Parathyroid adenoma (tissue), 2 donors: ENCODE results near the gene TSPAN4.

Experiments used
- H2AFZ ChIP-seq: fragments of 300-600 bp; sonication (generic); one replicate; pipeline ENCODE4 v1.7.0; 2017; ENCODE audit warnings: antibody characterized with exemption, mild to moderate bottlenecking
- H3K27ac ChIP-seq: fragments of 300-600 bp; sonication (generic); one replicate; pipeline ENCODE4 v1.7.0; 2017
- H3K27me3 ChIP-seq: fragments of 300-600 bp; sonication (generic); one replicate; pipeline ENCODE4 v1.7.0; 2017; ENCODE audit warnings: low read length; ENCODE audit not compliant: control insufficient read depth, insufficient read depth
- H3K36me3 ChIP-seq: fragments of 300-600 bp; sonication (generic); one replicate; pipeline ENCODE4 v1.7.0; 2017; ENCODE audit warnings: low read length; ENCODE audit not compliant: control insufficient read depth, insufficient read depth
- H3K4me1 ChIP-seq: fragments of 300-600 bp; sonication (generic); one replicate; pipeline ENCODE4 v1.7.0; 2017; ENCODE audit warnings: control low read depth
- H3K4me2 ChIP-seq: fragments of 300-600 bp; sonication (generic); one replicate; pipeline ENCODE4 v1.7.0; 2017; ENCODE audit warnings: low read length
- H3K4me3 ChIP-seq: fragments of 300-600 bp; sonication (generic); one replicate; pipeline ENCODE4 v1.7.0; 2017; ENCODE audit warnings: low read depth, low read length
- H3K79me2 ChIP-seq: fragments of 300-600 bp; sonication (generic); one replicate; pipeline ENCODE4 v1.7.0; 2017; ENCODE audit warnings: control low read depth
- H3K9ac ChIP-seq: fragments of 300-600 bp; sonication (generic); one replicate; pipeline ENCODE4 v1.7.0; 2017; ENCODE audit warnings: mild to moderate bottlenecking
- H3K9me3 ChIP-seq: fragments of 300-600 bp; sonication (generic); one replicate; pipeline ENCODE4 v1.7.0; 2017; ENCODE audit warnings: low read length; ENCODE audit not compliant: control insufficient read depth
- TF ChIP-seq, protein P1 (sequence below): fragments of 300-600 bp; sonication (generic); IDR thresholded peaks from one replicate; pipeline ENCODE4 v1.7.0; 2017; ENCODE audit warnings: antibody characterized with exemption, mild to moderate bottlenecking
- donor health status: primary hyperparathyroidism.

TSPAN4 gene

DNA sequence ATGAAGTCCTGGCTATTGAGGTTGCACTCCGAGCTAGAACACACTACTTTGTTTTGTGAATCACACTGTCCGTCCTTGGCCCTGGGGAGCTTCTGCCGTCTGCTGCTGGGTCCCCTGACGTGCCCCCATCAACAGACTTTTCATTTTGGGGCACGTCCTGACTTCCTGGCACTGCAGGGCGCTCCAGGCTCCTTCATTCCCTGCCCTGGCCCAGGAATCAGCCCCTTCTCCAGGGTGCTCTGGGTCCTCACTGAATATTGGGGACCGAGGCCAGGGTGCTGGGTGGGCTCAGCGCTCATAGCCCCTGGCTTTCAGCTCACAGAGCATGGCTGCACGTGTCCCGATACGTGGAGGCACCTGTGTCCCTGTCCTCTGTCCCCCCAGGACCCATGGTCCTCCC, 22.2 kb downstream of the TSPAN4 start:
- H3K4me3 ChIP-seq: no peak overlapping the region
- H3K9ac ChIP-seq: no peak overlapping the region
- H3K4me2 ChIP-seq: no peak overlapping the region
- no peaks in the 10 kb centered on the region for H3K79me2 ChIP-seq
- H3K4me1 ChIP-seq: no peaks in the 10 kb centered on the region
- no peak overlapping the region for H3K27ac ChIP-seq
- H3K9me3 ChIP-seq: no peaks in the 10 kb centered on the region
- H3K36me3 ChIP-seq: no peaks in the 10 kb centered on the region
- TF ChIP-seq, protein P1, sequence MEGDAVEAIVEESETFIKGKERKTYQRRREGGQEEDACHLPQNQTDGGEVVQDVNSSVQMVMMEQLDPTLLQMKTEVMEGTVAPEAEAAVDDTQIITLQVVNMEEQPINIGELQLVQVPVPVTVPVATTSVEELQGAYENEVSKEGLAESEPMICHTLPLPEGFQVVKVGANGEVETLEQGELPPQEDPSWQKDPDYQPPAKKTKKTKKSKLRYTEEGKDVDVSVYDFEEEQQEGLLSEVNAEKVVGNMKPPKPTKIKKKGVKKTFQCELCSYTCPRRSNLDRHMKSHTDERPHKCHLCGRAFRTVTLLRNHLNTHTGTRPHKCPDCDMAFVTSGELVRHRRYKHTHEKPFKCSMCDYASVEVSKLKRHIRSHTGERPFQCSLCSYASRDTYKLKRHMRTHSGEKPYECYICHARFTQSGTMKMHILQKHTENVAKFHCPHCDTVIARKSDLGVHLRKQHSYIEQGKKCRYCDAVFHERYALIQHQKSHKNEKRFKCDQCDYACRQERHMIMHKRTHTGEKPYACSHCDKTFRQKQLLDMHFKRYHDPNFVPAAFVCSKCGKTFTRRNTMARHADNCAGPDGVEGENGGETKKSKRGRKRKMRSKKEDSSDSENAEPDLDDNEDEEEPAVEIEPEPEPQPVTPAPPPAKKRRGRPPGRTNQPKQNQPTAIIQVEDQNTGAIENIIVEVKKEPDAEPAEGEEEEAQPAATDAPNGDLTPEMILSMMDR: no peak
- H3K27me3 ChIP-seq: no peaks in the 10 kb centered on the region
- H2AFZ ChIP-seq: no peak overlapping the region

DNA sequence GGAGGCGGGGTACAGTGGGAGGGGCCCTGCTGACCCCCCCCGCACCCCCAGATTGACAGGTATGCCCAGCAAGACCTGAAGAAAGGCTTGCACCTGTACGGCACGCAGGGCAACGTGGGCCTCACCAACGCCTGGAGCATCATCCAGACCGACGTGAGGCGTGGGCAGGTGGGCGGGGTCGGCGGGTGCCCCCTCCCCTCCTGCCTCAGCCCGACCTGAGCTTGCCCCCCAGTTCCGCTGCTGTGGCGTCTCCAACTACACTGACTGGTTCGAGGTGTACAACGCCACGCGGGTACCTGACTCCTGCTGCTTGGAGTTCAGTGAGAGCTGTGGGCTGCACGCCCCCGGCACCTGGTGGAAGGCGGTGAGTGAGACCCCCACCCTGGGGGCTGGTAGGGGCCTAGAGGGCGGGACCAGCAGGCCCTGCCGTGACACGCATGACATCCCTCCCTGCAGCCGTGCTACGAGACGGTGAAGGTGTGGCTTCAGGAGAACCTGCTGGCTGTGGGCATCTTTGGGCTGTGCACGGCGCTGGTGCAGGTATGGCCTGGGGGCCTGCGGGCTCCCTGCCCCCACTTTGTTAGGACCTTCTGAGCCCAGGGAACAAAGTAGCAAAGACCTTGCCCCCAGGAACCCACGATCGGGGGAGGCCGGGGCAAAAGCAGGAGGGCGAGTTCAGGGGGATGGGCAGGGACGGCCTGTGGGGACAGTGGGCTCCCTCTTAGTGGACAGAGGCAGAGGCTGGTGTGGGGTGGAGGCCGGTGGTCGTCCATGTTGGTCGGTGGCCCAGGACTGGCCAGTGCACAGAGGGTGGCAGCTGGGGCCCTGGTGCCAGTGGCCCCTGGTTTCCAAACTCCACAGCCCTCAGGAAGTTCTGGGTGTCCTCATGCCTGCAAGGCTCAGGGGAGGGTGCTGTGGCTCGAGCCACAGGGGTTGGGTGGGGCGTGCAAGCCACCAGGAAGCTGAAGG, 23.1 kb downstream of the TSPAN4 start:
- no peak overlapping the region for H2AFZ ChIP-seq
- no peak overlapping the region for H3K4me3 ChIP-seq
- no peaks in the 10 kb centered on the region for H3K36me3 ChIP-seq

DNA sequence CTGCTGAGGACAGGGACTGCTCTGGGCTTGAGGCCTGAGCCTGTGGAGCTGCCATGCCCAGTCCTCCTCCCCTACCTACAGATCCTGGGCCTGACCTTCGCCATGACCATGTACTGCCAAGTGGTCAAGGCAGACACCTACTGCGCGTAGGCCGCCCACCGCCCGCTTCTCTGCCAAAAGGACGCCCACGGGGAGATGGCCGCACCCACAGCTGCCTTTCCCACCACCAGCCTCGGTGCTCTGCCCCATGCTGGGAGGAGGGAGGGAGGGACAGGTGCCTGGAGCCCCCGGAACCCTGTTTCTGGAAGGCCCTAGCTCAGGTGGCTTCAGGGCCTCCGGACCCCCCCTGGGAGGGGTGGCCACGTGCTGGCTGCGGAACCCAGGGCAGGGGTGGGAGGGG, 23.8 kb downstream of the TSPAN4 start:
- no peak overlapping the region for H3K4me2 ChIP-seq
- no peaks in the 10 kb centered on the region for H3K27me3 ChIP-seq
- H3K79me2 ChIP-seq: no peaks in the 10 kb centered on the region
- H3K36me3 ChIP-seq: no peaks in the 10 kb centered on the region
- H3K9me3 ChIP-seq: no peaks in the 10 kb centered on the region
- H3K4me1 ChIP-seq: no peaks in the 10 kb centered on the region
- H3K27ac ChIP-seq: no peak overlapping the region
- TF ChIP-seq, protein P1: no peak
- no peak overlapping the region for H2AFZ ChIP-seq
- no peak overlapping the region for H3K9ac ChIP-seq
- H3K4me3 ChIP-seq: no peak overlapping the region

More for the DNA sequence above, 23.1 kb downstream of the TSPAN4 start:
- Histone ChIP-seq H3K9me3 (no peaks in the 10 kb centered on the region), H3K27ac (no peak overlapping the region), H3K4me1 (no peaks in the 10 kb centered on the region), H3K27me3 (no peaks in the 10 kb centered on the region), H3K4me2 (no peak overlapping the region), H3K79me2 (no peaks in the 10 kb centered on the region), H3K9ac (no peak overlapping the region)
- TF ChIP-seq, protein P1: no peak

DNA sequence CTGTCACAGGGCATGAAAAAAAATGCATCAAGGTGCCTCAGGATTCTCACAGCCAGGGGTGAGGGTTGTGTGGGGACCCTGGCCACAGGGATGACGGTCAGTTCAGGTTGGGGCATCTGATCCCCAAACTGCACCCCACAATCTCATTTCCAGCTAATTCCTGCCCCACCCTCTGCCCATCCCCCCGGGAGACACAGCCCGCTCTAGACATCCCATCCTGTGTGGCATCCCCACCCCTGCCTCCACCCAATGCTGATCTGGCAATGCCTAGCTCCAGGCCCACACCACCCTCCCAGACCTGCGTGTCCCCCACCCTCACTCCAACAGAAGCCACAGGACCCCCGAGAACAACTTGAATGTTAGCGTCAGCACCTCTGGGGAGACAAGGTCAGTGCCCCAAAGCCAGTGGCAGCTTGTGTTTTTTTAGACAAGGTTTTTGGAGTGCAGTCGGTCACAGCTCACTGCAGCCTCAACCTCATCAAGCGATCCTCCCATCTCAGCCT, 25.3 kb downstream of the TSPAN4 start:
- Histone ChIP-seq H3K4me3 (no peak overlapping the region), H3K9ac (no peak overlapping the region), H3K4me2 (no peak overlapping the region), H3K36me3 (no peaks in the 10 kb centered on the region), H2AFZ (no peak overlapping the region), H3K79me2 (no peaks in the 10 kb centered on the region), H3K27me3 (no peaks in the 10 kb centered on the region), H3K4me1 (no peaks in the 10 kb centered on the region), H3K27ac (no peak overlapping the region), H3K9me3 (no peaks in the 10 kb centered on the region)
- TF ChIP-seq, protein P1: no peak
